Astrocyte of the hippocampus (primary cell): ENCODE measurements around the gene INPP5B.
A peak's percentile ranks its signal among the peaks of the same experiment; 100 is the strongest.
"Not testable (repeated sequence)": the region's sequence is repeated elsewhere in the genome, so short reads cannot be mapped to it uniquely, and the experiment has no call there.

Experiments
- DNase-seq: peaks from one replicate; pipeline ENCODE4 v3.0.0; 2011; ENCODE audit warnings: low read depth, low spot score

The INPP5B gene

GRCh38 chr1:37914719-37915475 is 32.0 kb downstream of the INPP5B start:
- no peak for DNase-seq

GRCh38 chr1:37911478-37911877 is 35.4 kb downstream of the INPP5B start:
- not testable (repeated sequence) for DNase-seq

GRCh38 chr1:37910886-37911285 is 36.0 kb downstream of the INPP5B start:
- DNase-seq, result not testable (repeated sequence)

- not testable (repeated sequence) for DNase-seq
Observed at GRCh38 chr1:37908531-37908930, 38.3 kb downstream of the INPP5B start.

GRCh38 chr1:37907416-37908125 is 39.3 kb downstream of the INPP5B start:
- peak; percentile 34 for DNase-seq

- DNase-seq, result not testable (repeated sequence)
Observed at GRCh38 chr1:37906591-37906990, 40.3 kb downstream of the INPP5B start.

- DNase-seq, result no peak
Observed at GRCh38 chr1:37905727-37906126, 41.1 kb downstream of the INPP5B start.

- DNase-seq, result not testable (repeated sequence)
Observed at GRCh38 chr1:37903921-37904320, 42.9 kb downstream of the INPP5B start.

- no peak for DNase-seq
Observed at GRCh38 chr1:37902983-37903382, 43.9 kb downstream of the INPP5B start.

GRCh38 chr1:37901893-37902225 is 45.0 kb downstream of the INPP5B start:
- no peak for DNase-seq

GRCh38 chr1:37901191-37901892 is 45.5 kb downstream of the INPP5B start:
- no peak for DNase-seq

GRCh38 chr1:37897563-37897962 is 49.3 kb downstream of the INPP5B start:
- not testable (repeated sequence) for DNase-seq

GRCh38 chr1:37893673-37894072 is 53.2 kb downstream of the INPP5B start:
- no peak for DNase-seq

GRCh38 chr1:37892151-37893047 is 54.5 kb downstream of the INPP5B start:
- peak; percentile 21 for DNase-seq

- DNase-seq, result peak; percentile 58
Observed at GRCh38 chr1:37890378-37891014, 56.4 kb downstream of the INPP5B start.

- DNase-seq, result no peak
Observed at GRCh38 chr1:37888022-37888700, 58.7 kb downstream of the INPP5B start.

- DNase-seq, result no peak
Observed at GRCh38 chr1:37884145-37884544, 62.7 kb downstream of the INPP5B start.

GRCh38 chr1:37883671-37884070 is 63.2 kb downstream of the INPP5B start:
- DNase-seq, result no peak

GRCh38 chr1:37879865-37880264 is 67.0 kb downstream of the INPP5B start:
- no peak for DNase-seq

GRCh38 chr1:37878071-37878470 is 68.8 kb downstream of the INPP5B start:
- no peak for DNase-seq
